Spinal cord (tissue), 10 donors: Measurements from ENCODE around the gene ZBTB39. TPM values are rescaled to one million over a fixed set of nuclear protein-coding genes. Genes with fewer than 3 reads are reported as not detected.

ENCODE experiments used
- DNase-seq, 6 donors: peaks; one replicate each; pipeline versions ENCODE4 v3.0.0 to v3.0.0-alpha.2; 2013 to 2015; ENCODE audit warnings: low spot score in 6 of 6, low read depth in 4 of 6
- H3K27ac ChIP-seq: one replicate; pipeline ENCODE4 v1.5.1; 2013; ENCODE audit warnings: low read depth, low read length, control low read depth
- H3K27me3 ChIP-seq: one replicate; pipeline ENCODE4 v1.6.1; 2013; ENCODE audit warnings: low read length; ENCODE audit not compliant: control insufficient read depth, insufficient read depth
- H3K36me3 ChIP-seq: one replicate; pipeline ENCODE4 v1.6.1; 2013; ENCODE audit warnings: low read length; ENCODE audit not compliant: control insufficient read depth, insufficient read depth
- H3K4me1 ChIP-seq: one replicate; pipeline ENCODE4 v1.6.1; 2013; ENCODE audit warnings: low read length; ENCODE audit not compliant: control insufficient read depth, insufficient read depth
- H3K4me3 ChIP-seq: one replicate; pipeline ENCODE4 v1.5.1; 2013; ENCODE audit warnings: low read depth, low read length, control low read depth
- H3K9me3 ChIP-seq: one replicate; pipeline ENCODE4 v1.6.1; 2013; ENCODE audit warnings: low read length; ENCODE audit not compliant: control insufficient read depth, insufficient read depth
- WGBS: methylation state at CpG from one replicate; pipeline ENCODE4 v1.1.5; 2013; ENCODE audit warnings: missing lambda C conversion rate; ENCODE audit not compliant: insufficient coverage; 5-methylcytosine and 5-hydroxymethylcytosine counted together
- polyA plus RNA-seq, 2 donors: library from polyadenylated mRNA; unstranded; fragments of 120-200 nt; gene quantifications; one replicate each; pipeline ENCODE4 v1.2.1, GENCODE V29; 2013; ENCODE audit not compliant: insufficient read length in 2 of 2
- total RNA-seq, 2 donors: library from RNA; depleted of rRNA in 1 of 2; stranded (reverse); fragments of 120-200 nt in 1 of 2; fragments of >200 nt in 1 of 2; gene quantifications; one replicate each; pipeline versions ENCODE4 v1.2.3 to v1.2.4, GENCODE V29; 2013 to 2014
- donor health status: healthy.

The ZBTB39 gene
- total and polyA plus RNA-seq, 4 donors, result 6.6 to 9.8 (median 8.4) TPM

DNA sequence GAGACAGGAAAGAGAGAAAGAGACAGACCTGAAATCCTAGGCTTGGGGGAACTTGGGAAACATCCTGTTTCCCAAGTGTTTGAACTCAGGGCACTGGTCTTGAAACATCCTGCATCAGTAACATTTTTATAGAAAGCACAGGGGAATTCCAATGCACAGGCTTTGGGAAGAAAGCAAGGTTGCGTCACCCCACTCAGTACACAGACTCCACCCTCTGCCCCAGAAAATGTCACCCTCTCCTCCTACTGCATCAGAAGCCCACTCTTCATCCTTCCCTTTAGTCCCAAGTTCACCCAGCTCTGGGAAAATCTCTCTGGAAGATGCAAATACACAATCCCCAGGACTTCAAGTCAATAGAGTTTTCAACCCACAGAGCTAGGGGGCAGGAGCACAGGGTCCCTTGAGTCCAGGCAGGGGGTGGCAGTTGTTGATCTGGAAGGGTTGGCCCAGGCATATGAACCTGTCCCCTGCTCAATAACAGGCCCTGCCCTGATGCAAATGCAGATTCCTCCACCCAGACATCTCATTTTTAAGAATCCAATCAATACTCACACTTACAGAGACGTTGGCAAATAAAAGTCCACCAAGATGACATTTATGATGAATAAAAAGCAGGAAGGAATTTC, 50.6 kb downstream of the ZBTB39 start:
- WGBS, result 86% methylated on average over 1 of the region's 2 CpGs
- H3K27me3 ChIP-seq, result no peaks in the 10 kb centered on the region
- DNase-seq, result no peak
- no peak overlapping the region for H3K27ac ChIP-seq
- H3K4me3 ChIP-seq, result no peak overlapping the region
- H3K36me3 ChIP-seq, result no peaks in the 10 kb centered on the region
- H3K4me1 ChIP-seq, result no peaks in the 10 kb centered on the region
- no peaks in the 10 kb centered on the region for H3K9me3 ChIP-seq

DNA sequence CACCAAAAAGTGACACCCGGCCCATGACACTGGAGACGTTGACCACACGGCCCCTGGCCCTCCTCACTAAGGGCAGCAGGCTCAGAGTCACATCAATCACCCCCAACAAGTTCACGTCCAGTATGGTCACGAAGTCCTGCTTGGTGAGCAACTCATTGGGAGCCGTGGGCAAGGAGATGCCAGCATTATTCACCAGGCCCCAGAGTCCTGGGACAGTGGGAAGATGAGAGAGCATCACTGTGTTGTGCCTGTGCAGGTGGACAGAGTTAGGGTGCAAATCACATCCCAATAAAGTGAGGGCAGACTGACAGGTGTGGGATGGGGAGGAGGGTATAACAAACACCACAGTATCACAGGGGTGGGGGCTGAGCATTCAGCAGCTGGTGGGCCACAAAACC, 51.4 kb downstream of the ZBTB39 start:
- H3K27me3 ChIP-seq, result no peaks in the 10 kb centered on the region
- H3K36me3 ChIP-seq, result no peaks in the 10 kb centered on the region
- H3K9me3 ChIP-seq, result no peaks in the 10 kb centered on the region
- 81% methylated on average over 5 of the region's 6 CpGs for WGBS
- H3K4me1 ChIP-seq, result no peaks in the 10 kb centered on the region
- no peak for DNase-seq
- H3K4me3 ChIP-seq, result no peak overlapping the region
- no peak overlapping the region for H3K27ac ChIP-seq

DNA sequence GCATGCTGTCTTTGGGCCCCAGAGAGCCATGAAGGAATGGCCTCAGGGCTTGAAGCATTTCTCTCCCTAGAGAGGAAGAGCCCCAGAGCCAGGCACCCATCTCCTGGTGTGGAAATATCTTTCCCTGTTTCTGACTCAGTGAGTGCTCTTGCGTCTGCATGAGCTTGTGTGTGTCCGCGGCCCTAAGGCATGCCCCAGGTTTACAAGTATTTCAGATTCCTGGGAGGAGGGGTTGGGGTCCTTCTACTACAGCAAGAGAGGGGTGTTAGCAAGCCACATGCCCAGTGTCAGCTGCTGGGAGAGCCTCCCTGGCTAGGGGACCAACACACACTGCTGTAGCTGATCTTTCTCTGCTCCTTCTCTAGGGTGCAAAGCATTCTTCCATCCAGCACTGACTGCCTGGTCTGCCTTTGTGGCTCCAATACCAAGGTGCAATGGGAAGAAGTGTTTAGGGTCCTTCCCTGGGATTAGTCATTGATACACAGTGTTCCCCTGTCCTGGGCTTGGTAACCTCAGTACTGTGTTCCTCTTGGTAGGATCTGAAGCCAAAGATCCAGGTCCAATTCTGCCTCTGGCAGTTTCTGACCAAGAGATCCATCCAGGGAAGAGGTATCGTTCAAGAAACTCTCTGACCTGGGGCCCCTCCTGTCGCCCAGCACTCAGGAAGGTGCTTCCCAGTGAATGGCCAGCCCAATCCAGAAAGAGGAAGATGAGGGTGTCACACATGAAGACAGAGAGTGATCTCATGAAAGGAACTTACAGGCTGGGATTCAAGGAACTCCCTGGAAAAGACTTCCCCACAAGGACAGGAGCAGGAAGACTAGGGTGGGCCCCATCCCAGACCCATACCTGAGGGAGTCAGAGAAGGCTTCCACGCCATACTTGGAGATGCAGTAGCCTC, 52.0 kb downstream of the ZBTB39 start:
- H3K36me3 ChIP-seq, result no peaks in the 10 kb centered on the region
- no peak for DNase-seq
- H3K9me3 ChIP-seq, result no peaks in the 10 kb centered on the region
- no peaks in the 10 kb centered on the region for H3K4me1 ChIP-seq
- no peak overlapping the region for H3K27ac ChIP-seq
- 84% methylated on average over 4 of the region's 6 CpGs for WGBS
- no peaks in the 10 kb centered on the region for H3K27me3 ChIP-seq
- no peak overlapping the region for H3K4me3 ChIP-seq

DNA sequence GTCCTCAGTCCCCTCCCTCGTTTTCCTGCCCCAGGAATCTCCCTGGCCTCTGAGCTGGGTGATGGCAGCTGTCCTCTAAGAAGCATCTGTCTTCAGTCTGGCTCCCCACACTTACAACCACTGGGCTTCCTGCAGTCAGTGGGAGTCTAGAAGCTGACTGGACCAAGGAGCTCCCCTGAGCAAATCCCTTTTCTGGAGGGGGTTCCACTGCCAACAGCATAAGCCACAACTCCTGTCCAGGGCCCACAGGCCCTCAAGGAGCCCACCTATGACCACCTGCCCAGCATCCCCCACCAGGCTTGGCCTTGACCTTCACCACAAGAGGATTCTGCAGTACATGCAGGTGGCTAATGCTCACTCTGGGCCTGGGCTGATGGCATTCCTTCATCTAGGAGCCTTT, 53.0 kb downstream of the ZBTB39 start:
- Histone ChIP-seq H3K27ac (no peak overlapping the region), H3K27me3 (no peaks in the 10 kb centered on the region), H3K36me3 (no peaks in the 10 kb centered on the region), H3K9me3 (no peaks in the 10 kb centered on the region), H3K4me1 (no peaks in the 10 kb centered on the region), H3K4me3 (no peak overlapping the region)
- WGBS, result 21% methylated on average over 1 of the region's 1 CpG
- DNase-seq, result no peak

DNA sequence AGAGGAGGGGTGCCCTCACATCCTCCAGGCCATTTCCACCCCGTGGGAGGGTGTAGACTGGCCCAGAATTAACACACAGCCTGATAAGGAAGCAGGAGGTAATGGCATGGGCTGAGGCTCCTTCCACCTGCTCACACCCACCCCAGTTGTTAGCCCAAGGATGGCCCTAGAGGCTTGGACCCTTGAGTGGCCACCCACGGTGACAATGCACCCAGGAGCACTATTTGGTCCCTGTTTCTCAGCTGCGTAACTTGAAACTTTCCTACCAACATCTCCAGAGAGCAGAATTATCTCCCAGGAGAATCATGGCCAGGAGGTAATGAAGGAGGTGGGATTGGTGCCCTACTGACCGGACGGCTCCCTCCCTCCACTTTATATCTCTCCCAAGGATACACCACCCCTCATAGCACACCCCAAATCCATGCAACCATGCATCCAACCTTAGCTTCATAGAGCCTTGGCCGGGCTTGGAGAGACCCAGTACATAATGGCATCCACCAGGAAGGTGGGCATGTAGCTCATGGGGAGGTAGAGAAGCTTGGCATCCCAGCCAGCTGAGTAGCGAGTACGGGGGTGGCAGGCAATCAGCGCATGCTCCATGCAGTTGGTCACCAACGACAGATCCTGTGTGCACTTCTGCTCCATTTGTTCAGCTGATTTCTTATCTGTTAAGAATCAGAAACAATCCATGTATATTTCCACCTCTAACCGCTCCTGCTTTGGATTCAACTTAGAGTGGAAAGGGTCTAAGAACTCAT, 54.6 kb downstream of the ZBTB39 start:
- H3K27ac ChIP-seq, result no peak overlapping the region
- no peaks in the 10 kb centered on the region for H3K27me3 ChIP-seq
- no peak overlapping the region for H3K4me3 ChIP-seq
- no peaks in the 10 kb centered on the region for H3K9me3 ChIP-seq
- no peak for DNase-seq
- 83% methylated on average over 7 of the region's 11 CpGs for whole genome bisulfite sequencing
- no peaks in the 10 kb centered on the region for H3K36me3 ChIP-seq
- no peaks in the 10 kb centered on the region for H3K4me1 ChIP-seq

DNA sequence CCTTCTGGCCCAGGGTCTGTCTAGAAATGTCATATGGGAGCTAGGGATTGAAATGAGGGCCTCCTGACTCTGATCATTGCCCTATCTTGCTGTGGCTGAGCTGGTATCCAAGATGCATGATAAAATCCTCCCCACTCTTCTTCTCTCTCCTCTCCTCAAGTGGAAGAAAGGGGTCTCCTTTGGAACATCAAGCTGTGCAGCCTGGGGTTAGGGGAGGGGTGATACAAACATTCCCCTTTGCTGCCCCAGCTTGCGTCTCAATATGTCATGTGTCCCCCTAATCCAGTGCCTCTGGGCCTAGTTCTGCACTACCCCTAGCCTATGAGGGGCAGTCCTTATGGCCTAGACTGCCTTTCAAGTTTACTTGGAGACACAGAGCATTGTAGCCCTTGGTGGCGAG, 57.5 kb downstream of the ZBTB39 start:
- Histone ChIP-seq H3K27ac (no peak overlapping the region), H3K4me3 (no peak overlapping the region), H3K27me3 (no peaks in the 10 kb centered on the region), H3K36me3 (no peaks in the 10 kb centered on the region), H3K4me1 (no peaks in the 10 kb centered on the region), H3K9me3 (no peaks in the 10 kb centered on the region)
- DNase-seq, result no peak
- 95% methylated on average over 2 of the region's 2 CpGs for WGBS

Other genes starting within 250 kb of the ZBTB39 start
- 10 to 100 TPM in 1 of 2 donors, 1 to 10 TPM in 1; 7.7 to 21.2 TPM for gene HSD17B6, start 243.2 kb downstream of the ZBTB39 start, total RNA-seq
- gene HSD17B6, start 243.2 kb downstream of the ZBTB39 start, polyA plus RNA-seq, result 10 to 100 TPM; 22.4 to 27.2 TPM
- gene SDR9C7, start 72.1 kb downstream of the ZBTB39 start, total RNA-seq, result under 1 TPM in 1 of 2 donors, not detected in 1; 0.20 TPM
- under 1 TPM in 1 of 2 donors, not detected in 1; 0.27 TPM for gene SDR9C7, start 72.1 kb downstream of the ZBTB39 start, polyA plus RNA-seq
- under 1 TPM; 0.30 to 0.55 TPM for gene RDH16, start 48.9 kb downstream of the ZBTB39 start, total RNA-seq
- gene RDH16, start 48.9 kb downstream of the ZBTB39 start, polyA plus RNA-seq, result 1 to 10 TPM in 1 of 2 donors, under 1 TPM in 1; 0.65 to 1.2 TPM
- 1 to 10 TPM; 2.6 to 6.8 TPM for gene TAC3, start 10.0 kb upstream of the ZBTB39 start, total RNA-seq
- 1 to 10 TPM; 6.8 to 8.1 TPM for gene TAC3, start 10.0 kb upstream of the ZBTB39 start, polyA plus RNA-seq
- under 1 TPM; 0.28 to 0.69 TPM for gene MYO1A, start 43.6 kb upstream of the ZBTB39 start, total RNA-seq
- under 1 TPM in 1 of 2 donors, not detected in 1; 0.17 TPM for gene MYO1A, start 43.6 kb upstream of the ZBTB39 start, polyA plus RNA-seq
- 10 to 100 TPM; 13.2 to 17.3 TPM for gene NEMP1, start 72.2 kb upstream of the ZBTB39 start, total RNA-seq
- 10 to 100 TPM; 13.3 to 13.9 TPM for gene NEMP1, start 72.2 kb upstream of the ZBTB39 start, polyA plus RNA-seq
- 10 to 100 TPM; 18.0 to 42.8 TPM for gene NAB2, start 82.6 kb upstream of the ZBTB39 start, total RNA-seq
- 10 to 100 TPM; 21.6 to 30.8 TPM for gene NAB2, start 82.6 kb upstream of the ZBTB39 start, polyA plus RNA-seq
- 10 to 100 TPM; 28.0 to 58.0 TPM for gene STAT6, start 104.8 kb upstream of the ZBTB39 start, total RNA-seq
- 10 to 100 TPM; 19.7 to 37.9 TPM for gene STAT6, start 104.8 kb upstream of the ZBTB39 start, polyA plus RNA-seq
- 100 to 1,000 TPM; 182 to 241 TPM for gene LRP1, start 121.9 kb upstream of the ZBTB39 start, total RNA-seq
- 100 to 1,000 TPM; 237 to 319 TPM for gene LRP1, start 121.9 kb upstream of the ZBTB39 start, polyA plus RNA-seq
- gene LRP1-AS, start 141.1 kb upstream of the ZBTB39 start, total RNA-seq, result not detected
- 1 to 10 TPM in 1 of 2 donors, not detected in 1; 2.3 TPM for gene LRP1-AS, start 141.1 kb upstream of the ZBTB39 start, polyA plus RNA-seq
- gene NXPH4, start 210.2 kb upstream of the ZBTB39 start, total RNA-seq, result 10 to 100 TPM in 1 of 2 donors, 1 to 10 TPM in 1; 7.8 to 12.0 TPM
- gene NXPH4, start 210.2 kb upstream of the ZBTB39 start, polyA plus RNA-seq, result 10 to 100 TPM; 28.0 to 31.9 TPM
- 10 to 100 TPM; 37.5 to 61.8 TPM for gene SHMT2, start 223.2 kb upstream of the ZBTB39 start, total RNA-seq
- gene SHMT2, start 223.2 kb upstream of the ZBTB39 start, polyA plus RNA-seq, result 10 to 100 TPM; 53.9 to 62.6 TPM
- 1 to 10 TPM; 1.7 to 2.1 TPM for gene STAC3, start 244.6 kb upstream of the ZBTB39 start, total RNA-seq
- 10 to 100 TPM in 1 of 2 donors, 1 to 10 TPM in 1; 4.0 to 10.9 TPM for gene STAC3, start 244.6 kb upstream of the ZBTB39 start, polyA plus RNA-seq